DND-41 (cell line): ENCODE data around the gene KBTBD7.

ENCODE experiments used
- ATAC-seq: fragments of 200-7000 bp; cut with Tn5 transposase; 3 replicates; pipeline ENCODE4 v1.9.1; 2021; ENCODE audit warnings: low read depth; ENCODE audit not compliant: insufficient read depth
- DNase-seq: peaks from one replicate; pipeline ENCODE4 v3.0.0-alpha.2; 2020
- H2AFZ ChIP-seq: 2 replicates; pipeline ENCODE4 v1.6.0; 2012; ENCODE audit warnings: low read depth, low read length
- H3K27ac ChIP-seq: 2 replicates; pipeline ENCODE4 v1.5.1; 2012; ENCODE audit warnings: low read length, inconsistent platforms
- H3K27me3 ChIP-seq: fragments of 200-600 bp; sonication (generic); 2 replicates; pipeline ENCODE4 v1.6.0; 2012; ENCODE audit warnings: low read length, mild to moderate bottlenecking, inconsistent platforms; ENCODE audit not compliant: insufficient read depth, poor library complexity
- H3K36me3 ChIP-seq: 2 replicates; pipeline ENCODE4 v1.5.1; 2012; ENCODE audit warnings: low read length, inconsistent platforms; ENCODE audit not compliant: insufficient read depth
- H3K4me1 ChIP-seq: 2 replicates; pipeline ENCODE4 v1.5.1; 2012; ENCODE audit warnings: mild to moderate bottlenecking, low read length; ENCODE audit not compliant: insufficient read depth
- H3K4me2 ChIP-seq: 2 replicates; pipeline ENCODE4 v1.6.0; 2012; ENCODE audit warnings: mild to moderate bottlenecking, moderate library complexity, low read length, inconsistent platforms; ENCODE audit not compliant: insufficient read depth
- H3K4me3 ChIP-seq, 2 experiments: fragments of 200-600 bp in 1 of 2; shearing (Covaris generic) in 1 of 2; 2 replicates each; pipeline ENCODE4 v1.5.1; 2012 to 2016; ENCODE audit warnings: inconsistent platforms in 2 of 2, low read length in 2 of 2, mild to moderate bottlenecking in 2 of 2, low read depth in 1 of 2, moderate library complexity in 1 of 2
- H3K79me2 ChIP-seq: 2 replicates; pipeline ENCODE4 v1.6.0; 2012; ENCODE audit warnings: low read length, inconsistent platforms; ENCODE audit not compliant: insufficient read depth
- H3K9ac ChIP-seq: 2 replicates; pipeline ENCODE4 v1.6.0; 2012; ENCODE audit warnings: low read depth, mild to moderate bottlenecking, inconsistent platforms, low read length, moderate library complexity
- H3K9me3 ChIP-seq: 2 replicates; pipeline ENCODE4 v1.5.1; 2012; ENCODE audit warnings: low read length, moderate library complexity, mild to moderate bottlenecking, inconsistent platforms; ENCODE audit not compliant: insufficient read depth, severe bottlenecking
- H4K20me1 ChIP-seq: 2 replicates; pipeline ENCODE4 v1.6.0; 2012; ENCODE audit warnings: low read length; ENCODE audit not compliant: insufficient read depth
- EZH2 ChIP-seq: IDR thresholded peaks from 3 replicates; pipeline ENCODE4 v1.6.1; 2012; ENCODE audit warnings: borderline replicate concordance, low read depth, mild to moderate bottlenecking, moderate library complexity, low read length, inconsistent platforms; ENCODE audit not compliant: severe bottlenecking
- TF ChIP-seq, protein P1 (sequence below): IDR thresholded peaks from 2 replicates; pipeline ENCODE4 v1.5.1; 2012; ENCODE audit warnings: borderline replicate concordance, low read length, moderate library complexity, mild to moderate bottlenecking; ENCODE audit not compliant: poor library complexity, severe bottlenecking; ENCODE audit errors: extremely low read depth

Gene KBTBD7

DNA sequence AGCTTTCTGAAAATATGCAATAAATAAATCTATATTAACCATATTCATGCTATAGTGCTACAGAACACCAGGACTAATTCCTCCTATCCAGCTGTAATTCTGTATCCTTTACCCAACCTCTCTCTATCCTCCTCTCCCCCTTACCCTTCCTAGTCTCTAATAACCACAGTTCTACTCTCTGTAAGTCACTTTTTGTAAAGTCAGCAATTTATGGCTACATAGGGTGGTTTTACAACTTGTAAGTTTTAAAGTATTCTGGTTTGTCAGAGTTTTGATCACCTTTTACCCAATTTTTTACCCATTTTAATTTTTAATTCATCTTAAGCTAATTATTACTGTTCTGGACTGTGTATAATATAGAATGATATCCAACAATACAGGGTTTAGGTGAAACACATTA, 35.0 kb upstream of the KBTBD7 start:
- no peaks in the 10 kb centered on the region for H3K79me2 ChIP-seq
- no peak for DNase-seq
- no peaks in the 10 kb centered on the region for H3K27me3 ChIP-seq
- no peak overlapping the region for H3K4me2 ChIP-seq
- ATAC-seq = no peak
- TF ChIP-seq, protein P1, sequence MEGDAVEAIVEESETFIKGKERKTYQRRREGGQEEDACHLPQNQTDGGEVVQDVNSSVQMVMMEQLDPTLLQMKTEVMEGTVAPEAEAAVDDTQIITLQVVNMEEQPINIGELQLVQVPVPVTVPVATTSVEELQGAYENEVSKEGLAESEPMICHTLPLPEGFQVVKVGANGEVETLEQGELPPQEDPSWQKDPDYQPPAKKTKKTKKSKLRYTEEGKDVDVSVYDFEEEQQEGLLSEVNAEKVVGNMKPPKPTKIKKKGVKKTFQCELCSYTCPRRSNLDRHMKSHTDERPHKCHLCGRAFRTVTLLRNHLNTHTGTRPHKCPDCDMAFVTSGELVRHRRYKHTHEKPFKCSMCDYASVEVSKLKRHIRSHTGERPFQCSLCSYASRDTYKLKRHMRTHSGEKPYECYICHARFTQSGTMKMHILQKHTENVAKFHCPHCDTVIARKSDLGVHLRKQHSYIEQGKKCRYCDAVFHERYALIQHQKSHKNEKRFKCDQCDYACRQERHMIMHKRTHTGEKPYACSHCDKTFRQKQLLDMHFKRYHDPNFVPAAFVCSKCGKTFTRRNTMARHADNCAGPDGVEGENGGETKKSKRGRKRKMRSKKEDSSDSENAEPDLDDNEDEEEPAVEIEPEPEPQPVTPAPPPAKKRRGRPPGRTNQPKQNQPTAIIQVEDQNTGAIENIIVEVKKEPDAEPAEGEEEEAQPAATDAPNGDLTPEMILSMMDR = no peak
- TF ChIP-seq EZH2 = no peak
- no peaks in the 10 kb centered on the region for H4K20me1 ChIP-seq
- H3K4me1 ChIP-seq = no peaks in the 10 kb centered on the region
- no peaks in the 10 kb centered on the region for H3K9me3 ChIP-seq
- no peak overlapping the region for H2AFZ ChIP-seq
- no peak overlapping the region for H3K27ac ChIP-seq
- H3K36me3 ChIP-seq = peaks cover 27% of the 10 kb centered on the region; the same call in 1 of the 2 replicates
- no peak overlapping the region for H3K9ac ChIP-seq
- no peak overlapping the region for H3K4me3 ChIP-seq

DNA sequence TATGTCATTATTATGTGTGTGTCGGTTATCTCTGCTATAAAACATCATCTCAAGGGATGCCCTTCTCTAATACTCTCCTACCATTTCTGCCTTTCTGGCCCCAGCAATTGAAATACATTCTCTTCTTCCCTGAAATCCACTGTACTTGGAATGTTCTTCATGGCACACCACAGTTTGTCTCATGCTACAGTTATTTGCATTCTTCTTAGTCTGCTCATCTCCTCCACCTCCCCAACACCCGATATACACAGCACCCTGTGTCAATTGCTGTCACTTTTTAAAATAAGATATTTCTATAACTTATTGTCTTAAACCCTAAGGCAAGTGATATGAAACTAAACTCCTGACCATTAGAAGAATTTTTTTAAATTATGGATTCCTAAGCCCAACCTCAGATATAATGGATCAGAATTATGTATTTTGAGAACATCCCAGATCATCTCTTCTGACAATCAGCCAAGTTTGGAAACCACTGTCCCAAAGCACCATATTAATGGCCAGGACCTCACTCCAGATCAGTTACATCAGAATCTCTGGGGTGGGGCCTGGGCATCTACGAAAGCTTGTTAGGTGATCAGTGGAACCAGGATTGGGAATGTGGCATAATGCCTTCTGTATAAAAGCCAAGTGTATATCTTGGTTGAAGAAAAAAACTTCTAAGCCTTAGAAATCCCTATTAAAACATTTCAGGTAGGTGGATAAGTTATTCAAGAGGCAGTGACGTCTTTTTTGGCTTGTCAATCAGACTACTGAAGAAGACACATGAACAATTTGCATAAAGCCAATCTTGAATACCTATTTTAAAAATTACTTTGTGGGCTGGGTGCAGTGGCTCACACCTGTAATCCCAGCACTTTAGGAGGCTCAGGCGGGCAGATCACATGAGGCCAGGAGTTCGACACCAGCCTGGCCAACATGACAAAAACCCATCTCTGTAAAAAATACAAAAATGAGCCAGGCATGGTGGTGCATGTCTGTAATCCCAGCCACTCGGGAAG, 30.0 kb upstream of the KBTBD7 start:
- H4K20me1 ChIP-seq = no peaks in the 10 kb centered on the region
- H3K27ac ChIP-seq = no peak overlapping the region
- no peak overlapping the region for H3K9ac ChIP-seq
- no peak overlapping the region for H2AFZ ChIP-seq
- no peak for DNase-seq
- no peaks in the 10 kb centered on the region for H3K4me1 ChIP-seq
- no peaks in the 10 kb centered on the region for H3K79me2 ChIP-seq
- no peaks in the 10 kb centered on the region for H3K9me3 ChIP-seq
- peaks cover 26% of the 10 kb centered on the region; the same call in 1 of the 2 replicates for H3K36me3 ChIP-seq
- H3K27me3 ChIP-seq = no peaks in the 10 kb centered on the region
- TF ChIP-seq EZH2 = no peak
- TF ChIP-seq, protein P1 = no peak
- ATAC-seq = no peak
- no peak overlapping the region for H3K4me3 ChIP-seq
- no peak overlapping the region for H3K4me2 ChIP-seq

DNA sequence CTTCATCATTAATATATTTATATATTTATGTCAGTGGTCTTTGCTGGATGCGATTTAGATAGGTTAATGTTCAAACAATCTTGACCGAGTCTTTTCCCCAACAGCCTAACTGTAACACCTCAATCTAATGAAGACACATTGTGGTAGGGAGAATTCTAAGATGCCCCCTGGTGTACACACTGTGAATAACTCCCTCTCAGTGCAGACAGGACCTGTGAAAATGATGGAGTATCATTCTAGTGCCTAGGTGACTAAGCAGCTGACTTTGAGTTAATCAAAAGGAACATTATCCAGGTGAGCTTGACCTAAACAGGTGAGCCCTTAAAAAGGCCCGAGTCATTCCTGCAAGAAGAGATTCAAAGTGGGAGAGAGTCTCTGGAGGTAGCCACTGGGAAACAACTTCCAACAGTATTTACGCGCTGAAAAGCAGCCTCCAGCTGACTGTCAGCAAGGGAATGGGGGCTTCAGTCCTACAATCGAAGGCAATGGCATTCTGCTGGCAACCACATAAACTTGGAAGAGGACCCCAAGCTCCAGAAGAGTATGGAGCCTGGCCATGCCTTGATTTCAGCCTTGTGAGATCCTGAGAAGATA, 28.0 kb upstream of the KBTBD7 start:
- DNase-seq = peak; percentile 64
- no peaks in the 10 kb centered on the region for H3K27me3 ChIP-seq
- TF ChIP-seq, protein P1 = peak; percentile 85
- no peak for TF ChIP-seq EZH2
- H3K4me1 ChIP-seq = no peaks in the 10 kb centered on the region
- H3K27ac ChIP-seq = no peak overlapping the region
- peak; percentile 97 for ATAC-seq
- no peaks in the 10 kb centered on the region for H3K9me3 ChIP-seq
- H2AFZ ChIP-seq = no peak overlapping the region
- H4K20me1 ChIP-seq = no peaks in the 10 kb centered on the region
- no peak overlapping the region for H3K4me2 ChIP-seq
- no peak overlapping the region for H3K4me3 ChIP-seq
- no peak overlapping the region for H3K9ac ChIP-seq
- H3K79me2 ChIP-seq = no peaks in the 10 kb centered on the region
- peaks cover 19% of the 10 kb centered on the region; the same call in 1 of the 2 replicates for H3K36me3 ChIP-seq
